H1 (cell line): Measurements from ENCODE around the gene TPO. TPM values are rescaled to one million over a fixed set of nuclear protein-coding genes. Genes with fewer than 3 reads are reported as not detected.
A peak's percentile ranks its signal among the peaks of the same experiment; 100 is the strongest.

Experiments used
- CTCF ChIA-PET: fragments of 300-600 bp; sonication (Branson Sonifier 250); formaldehyde crosslinking; loops from one replicate; lab custom pipeline; 2021; ENCODE audit not compliant: partially characterized antibody; lab: Charles Lee
- POLR2A ChIA-PET: fragments of 300-600 bp; sonication (Branson Sonifier 250); formaldehyde crosslinking; loops from one replicate; lab custom pipeline; 2021; ENCODE audit warnings: inconsistent platforms; ENCODE audit not compliant: partially characterized antibody; lab: Charles Lee
- DNase-seq, 2 experiments: peaks; one replicate each; pipeline versions ENCODE4 v3.0.0 to v3.0.0-alpha.2; 2010 to 2022; ENCODE audit warnings: low spot score in 2 of 2, low read depth in 1 of 2, mixed read lengths in 1 of 2
- FAIRE-seq: peaks from 2 replicates; lab custom pipeline; 2011; peaks lifted over from hg19 to GRCh38; lab: Jason Lieb, UNC
- H2AFZ ChIP-seq: 2 replicates; pipeline ENCODE4 v1.8.1; 2012; ENCODE audit warnings: low read length, inconsistent platforms
- H2AK5ac ChIP-seq: 2 replicates; pipeline ENCODE4 v1.6.1; 2013; ENCODE audit warnings: low read depth, low read length
- H2BK120ac ChIP-seq: replicated peaks from 2 replicates; pipeline ENCODE3; 2013; ENCODE audit warnings: low read depth, low read length, inconsistent platforms
- H2BK12ac ChIP-seq: 2 replicates; pipeline ENCODE4 v1.6.1; 2013; ENCODE audit warnings: low read depth, low read length
- H2BK15ac ChIP-seq: 2 replicates; pipeline ENCODE4 v1.6.1; 2013; ENCODE audit warnings: low read length
- H2BK20ac ChIP-seq: 2 replicates; pipeline ENCODE4 v1.6.1; 2013; ENCODE audit warnings: low read length
- H2BK5ac ChIP-seq: 2 replicates; pipeline ENCODE4 v1.6.1; 2013; ENCODE audit warnings: low read depth, low read length
- H3K14ac ChIP-seq: 2 replicates; pipeline ENCODE4 v1.6.1; 2013; ENCODE audit warnings: inconsistent platforms; ENCODE audit not compliant: insufficient read length
- H3K18ac ChIP-seq: 2 replicates; pipeline ENCODE4 v1.6.1; 2013; ENCODE audit warnings: low read length; ENCODE audit errors: extremely low read depth
- H3K23ac ChIP-seq: 2 replicates; pipeline ENCODE4 v1.6.1; 2013; ENCODE audit warnings: inconsistent platforms; ENCODE audit not compliant: insufficient read length
- H3K23me2 ChIP-seq: 2 replicates; pipeline ENCODE4 v1.6.1; 2013; ENCODE audit warnings: low read depth, low read length
- H3K27ac ChIP-seq: 2 replicates; pipeline ENCODE4 v1.6.1; 2011; ENCODE audit warnings: low read depth, low read length, inconsistent platforms
- H3K27me3 ChIP-seq, 4 experiments: replicated peaks in 1 of 4; 1 replicate in 1 of 4; 2 replicates in 3 of 4; pipeline versions ENCODE4 v1.6.1 to v1.8.1; 2011 to 2013; ENCODE audit warnings: low read length in 3 of 4, mild to moderate bottlenecking in 3 of 4, inconsistent platforms in 2 of 4, mixed read lengths in 2 of 4, moderate library complexity in 1 of 4; ENCODE audit not compliant: control insufficient read depth in 3 of 4, insufficient read depth in 3 of 4; ENCODE audit errors: extremely low read depth in 1 of 4
- H3K36me3 ChIP-seq, 4 experiments: 2 replicates each; pipeline versions ENCODE4 v1.6.1 to v1.8.1; 2011 to 2013; ENCODE audit warnings: mild to moderate bottlenecking in 4 of 4, low read length in 3 of 4, moderate library complexity in 2 of 4, control low read depth in 1 of 4, inconsistent platforms in 1 of 4; ENCODE audit not compliant: insufficient read depth in 4 of 4, control insufficient read depth in 2 of 4
- H3K4ac ChIP-seq: replicated peaks from 2 replicates; pipeline ENCODE3; 2013; ENCODE audit warnings: low read length, low read depth, mixed read lengths, inconsistent platforms; ENCODE audit not compliant: insufficient read length
- H3K4me1 ChIP-seq, 4 experiments: replicated peaks in 1 of 4; 1 replicate in 1 of 4; 2 replicates in 3 of 4; pipeline versions ENCODE4 v1.6.1 to v1.8.1; 2011 to 2013; ENCODE audit warnings: low read length in 3 of 4, inconsistent platforms in 2 of 4, mixed read lengths in 1 of 4; ENCODE audit not compliant: insufficient read depth in 4 of 4, control insufficient read depth in 3 of 4
- H3K4me2 ChIP-seq, 2 experiments: 2 replicates each; pipeline versions ENCODE4 v1.6.1 to v1.8.1; 2011 to 2013; ENCODE audit warnings: low read depth in 2 of 2, low read length in 2 of 2, control low read depth in 1 of 2, inconsistent platforms in 1 of 2, mild to moderate bottlenecking in 1 of 2; ENCODE audit not compliant: insufficient read depth in 1 of 2
- H3K4me3 ChIP-seq, 4 experiments: fragments of 200-600, 300-600 bp in 1 of 4; sonication (generic), shearing (Covaris generic), sonication (Bioruptor Twin) in 1 of 4; 2 replicates each; pipeline versions ENCODE4 v1.5.1 to v1.8.1; 2011 to 2016; ENCODE audit warnings: low read length in 4 of 4, low read depth in 3 of 4, control low read depth in 2 of 4, inconsistent platforms in 2 of 4, mild to moderate bottlenecking in 2 of 4, mixed read lengths in 1 of 4, moderate library complexity in 1 of 4; ENCODE audit not compliant: insufficient read depth in 2 of 4; ENCODE audit errors: extremely low read depth in 1 of 4
- H3K56ac ChIP-seq: replicated peaks from 2 replicates; pipeline ENCODE3; 2013; ENCODE audit warnings: low read depth, mild to moderate bottlenecking, mixed read lengths, low read length, inconsistent platforms; ENCODE audit not compliant: insufficient read length
- H3K79me1 ChIP-seq: 2 replicates; pipeline ENCODE4 v1.6.1; 2013; ENCODE audit warnings: low read depth, low read length, control low read depth
- H3K79me2 ChIP-seq, 2 experiments: 2 replicates each; pipeline versions ENCODE4 v1.6.1 to v1.8.1; 2012 to 2013; ENCODE audit warnings: low read length in 2 of 2, mild to moderate bottlenecking in 2 of 2, inconsistent platforms in 1 of 2; ENCODE audit not compliant: insufficient read depth in 2 of 2, control insufficient read depth in 1 of 2
- H3K9ac ChIP-seq, 4 experiments: replicated peaks in 1 of 4; 1 replicate in 1 of 4; 2 replicates in 3 of 4; pipeline versions ENCODE4 v1.6.1 to v1.8.1; 2011 to 2013; ENCODE audit warnings: low read depth in 3 of 4, low read length in 3 of 4, control low read depth in 2 of 4, mild to moderate bottlenecking in 2 of 4, moderate library complexity in 2 of 4, inconsistent platforms in 1 of 4; ENCODE audit errors: extremely low read depth in 1 of 4
- H3K9me3 ChIP-seq, 2 experiments: 2 replicates each; pipeline versions ENCODE4 v1.6.1 to v1.8.1; 2012 to 2013; ENCODE audit warnings: mild to moderate bottlenecking in 2 of 2, moderate library complexity in 2 of 2, control low read depth in 1 of 2, inconsistent platforms in 1 of 2, low read depth in 1 of 2, low read length in 1 of 2, mixed read lengths in 1 of 2; ENCODE audit not compliant: insufficient read depth in 2 of 2
- H4K20me1 ChIP-seq, 2 experiments: replicated peaks in 1 of 2; 2 replicates each; pipeline versions ENCODE3 to v1.8.1; 2011 to 2013; ENCODE audit warnings: inconsistent platforms in 2 of 2, low read length in 2 of 2, mild to moderate bottlenecking in 1 of 2; ENCODE audit not compliant: insufficient read depth in 2 of 2, control insufficient read depth in 1 of 2
- H4K5ac ChIP-seq: 2 replicates; pipeline ENCODE4 v1.6.1; 2013; ENCODE audit warnings: low read length, low read depth, mixed read lengths, inconsistent platforms; ENCODE audit not compliant: insufficient read length
- H4K8ac ChIP-seq: 2 replicates; pipeline ENCODE4 v1.8.0; 2013; ENCODE audit warnings: mild to moderate bottlenecking, moderate library complexity, low read length, inconsistent platforms; ENCODE audit not compliant: insufficient read depth; ENCODE audit errors: extremely low read depth
- H4K91ac ChIP-seq: replicated peaks from 2 replicates; pipeline ENCODE3; 2013; ENCODE audit warnings: low read length, mixed read lengths, inconsistent platforms; ENCODE audit not compliant: insufficient read length
- ATF3 ChIP-seq: IDR thresholded peaks from 2 replicates; pipeline ENCODE4 v1.6.1; 2011; ENCODE audit warnings: low read depth, mild to moderate bottlenecking, low read length; ENCODE audit not compliant: insufficient read depth
- CBX5 ChIP-seq: fragments of 300-800, 300-1000 bp; sonication (generic); IDR thresholded peaks from 2 replicates; pipeline ENCODE4 v1.7.1; 2016; ENCODE audit warnings: antibody characterized with exemption, low read length, low read depth
- CREB1 ChIP-seq: IDR thresholded peaks from 2 replicates; pipeline ENCODE4 v1.6.1; 2012; ENCODE audit warnings: inconsistent platforms
- EP300 ChIP-seq, 2 experiments: IDR thresholded peaks; 1 replicate in 1 of 2; 2 replicates in 1 of 2; pipeline ENCODE4 v1.6.1; 2011 to 2012; ENCODE audit warnings: low read depth in 2 of 2, low read length in 2 of 2, mild to moderate bottlenecking in 2 of 2, borderline replicate concordance in 1 of 2, inconsistent platforms in 1 of 2, moderate library complexity in 1 of 2
- NANOG ChIP-seq: IDR thresholded peaks from 2 replicates; pipeline ENCODE4 v1.6.1; 2011; ENCODE audit warnings: low read length, low read depth, mild to moderate bottlenecking, inconsistent platforms; ENCODE audit not compliant: insufficient read depth, poor library complexity, severe bottlenecking
- PHF8 ChIP-seq: fragments of 200-600 bp; sonication (generic); conservative IDR thresholded peaks from 2 replicates; pipeline ENCODE4 v1.7.1; 2012; ENCODE audit warnings: low read depth, mild to moderate bottlenecking, inconsistent platforms, low read length, moderate library complexity
- RXRA ChIP-seq: IDR thresholded peaks from 2 replicates; pipeline ENCODE4 v1.6.1; 2011; ENCODE audit warnings: low read depth, mild to moderate bottlenecking, low read length, moderate library complexity; ENCODE audit not compliant: insufficient read depth
- SAP30 ChIP-seq: fragments of 300-600 bp; sonication (generic); IDR thresholded peaks from 2 replicates; pipeline ENCODE4 v1.7.1; 2012; ENCODE audit warnings: low read length, moderate library complexity, mild to moderate bottlenecking, inconsistent platforms; ENCODE audit not compliant: insufficient read depth, insufficient replicate concordance
- SIX5 ChIP-seq: IDR thresholded peaks from 2 replicates; pipeline ENCODE4 v1.6.1; 2011; ENCODE audit warnings: mild to moderate bottlenecking, low read depth, low read length
- SP2 ChIP-seq: IDR thresholded peaks from 2 replicates; pipeline ENCODE4 v1.6.1; 2012; ENCODE audit warnings: mild to moderate bottlenecking, low read length, inconsistent platforms
- TAF1 ChIP-seq: IDR thresholded peaks from 2 replicates; pipeline ENCODE4 v1.6.1; 2011; ENCODE audit warnings: mild to moderate bottlenecking, low read depth, low read length
- TAF7 ChIP-seq: optimal IDR thresholded peaks from 2 replicates; pipeline ENCODE3; 2011; ENCODE audit warnings: low read depth, mild to moderate bottlenecking, inconsistent platforms, low read length, moderate library complexity, borderline replicate concordance
- WGBS, 2 experiments: shearing (Covaris generic) in 1 of 2; methylation state at CpG; one replicate each; pipeline versions ENCODE4 v1.1.6 to v1.1.7; 2013 to 2015; ENCODE audit warnings: low lambda C conversion rate in 2 of 2, mixed read lengths in 2 of 2, inconsistent platforms in 1 of 2, low coverage in 1 of 2, missing lambda C conversion rate in 1 of 2; ENCODE audit not compliant: insufficient replicate concordance in 2 of 2, insufficient coverage in 1 of 2, insufficient read length in 1 of 2; ENCODE audit errors: extremely low coverage in 1 of 2, missing lambda C conversion rate in 1 of 2; 5-methylcytosine and 5-hydroxymethylcytosine counted together
- polyA plus RNA-seq, 7 experiments: library from polyadenylated mRNA; depleted of rRNA in 3 of 7; stranded (reverse) in 5 of 7; unstranded in 2 of 7; fragments of >200 nt in 5 of 7; fragments of 200-250 nt in 2 of 7; gene quantifications; 1 replicate in 5 of 7; 2 replicates in 1 of 7; 4 replicates in 1 of 7; pipeline versions ENCODE4 v1.2.1 to v1.2.3, GENCODE V29; 2011 to 2013; ENCODE audit warnings: missing spikeins in 2 of 7, mixed read lengths in 2 of 7
- total RNA-seq: library from RNA; stranded (reverse); fragmentation: NEBNext Ultra II Directional; extraction: Animal tissue kit (Norgen Biotek cat#: 25700); gene quantifications from 2 replicates; pipeline ENCODE4 v1.2.1, GENCODE V29; 2021
- TF ChIP-seq, protein P1 (sequence below): IDR thresholded peaks from 2 replicates; pipeline ENCODE4 v1.6.1; 2012; ENCODE audit warnings: inconsistent platforms

The TPO gene
- total and polyA plus RNA-seq, 2 of the 8 experiments (the other 6 are each of a cell fraction or from before 2014, with no cell fraction given), result not detected

DNA sequence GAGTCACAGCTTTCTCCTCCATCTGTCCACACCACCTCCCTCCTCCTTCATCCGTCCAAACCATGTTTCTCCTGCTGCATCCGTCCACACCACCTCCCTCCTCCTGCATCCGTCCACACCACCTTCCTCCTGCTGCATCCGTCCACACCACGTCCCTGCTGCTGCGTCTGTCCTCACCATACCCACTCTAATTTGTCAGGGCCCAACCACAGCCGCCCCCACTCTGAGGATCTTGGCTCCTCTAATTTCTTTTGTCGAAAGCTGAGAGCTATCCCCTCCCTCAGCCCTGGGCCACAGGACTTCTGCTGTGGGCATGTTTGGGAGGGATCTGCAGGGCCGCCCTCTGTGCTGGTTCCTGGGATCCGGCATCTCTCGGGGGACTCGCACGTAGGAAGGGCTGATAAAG, 67.4 kb downstream of the TPO start:
- no peak overlapping the region; the same call in 1 of the 2 replicates for H3K18ac ChIP-seq
- H2AK5ac ChIP-seq, result no peak overlapping the region; the same call in 1 of the 2 replicates
- no peak overlapping the region for H3K4me3 ChIP-seq
- no peak overlapping the region for H3K27ac ChIP-seq
- H3K4me2 ChIP-seq, result no peak overlapping the region
- no peak overlapping the region for H4K91ac ChIP-seq
- no peak overlapping the region for H3K56ac ChIP-seq
- H3K9ac ChIP-seq, result no peak overlapping the region
- H3K14ac ChIP-seq, result no peak overlapping the region
- ChIA-PET CTCF (interaction anchor here (0.6 to 0.8 kb wide), 4 partner anchors 12 to 512 kb away, joined by 3 to 4 read pairs (median 4); no protein-coding TSS in a partner anchor), POLR2A (no interaction called here)
- H3K79me1 ChIP-seq, result no peaks in the 10 kb centered on the region
- no peak overlapping the region for H2BK120ac ChIP-seq
- no peak overlapping the region for H4K8ac ChIP-seq
- no peak overlapping the region for H3K4ac ChIP-seq
- 89% methylated on average over 13 of the region's 13 CpGs; no CpG with 5 or more reads in 1 of the 2 experiments for WGBS, 2 experiments
- no peak overlapping the region for H4K5ac ChIP-seq
- H2BK20ac ChIP-seq, result 0 out of 2 replicates have a peak overlapping the region, but pooled peaks have one; percentile 29
- FAIRE-seq (no peak), DNase-seq (no peak)
- H3K36me3 ChIP-seq, result no peaks in the 10 kb centered on the region
- no peaks in the 10 kb centered on the region; the same call in 1 of the 2 replicates for H3K23me2 ChIP-seq
- H3K27me3 ChIP-seq, result no peaks in the 10 kb centered on the region; a peak in 1 of 7 replicates
- H2BK12ac ChIP-seq, result no peak overlapping the region
- H3K4me1 ChIP-seq, result no peaks in the 10 kb centered on the region
- no peak overlapping the region for H3K23ac ChIP-seq
- H4K20me1 ChIP-seq, result peaks cover 0 to 2% of the 10 kb centered on the region in 2 experiments
- no peak overlapping the region; the same call in 1 of the 2 replicates for H2BK15ac ChIP-seq
- TF ChIP-seq, protein P1, sequence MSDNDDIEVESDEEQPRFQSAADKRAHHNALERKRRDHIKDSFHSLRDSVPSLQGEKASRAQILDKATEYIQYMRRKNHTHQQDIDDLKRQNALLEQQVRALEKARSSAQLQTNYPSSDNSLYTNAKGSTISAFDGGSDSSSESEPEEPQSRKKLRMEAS, result no peak
- TF ChIP-seq TAF1 (no peak), SIX5 (no peak), SP2 (no peak), CBX5 (no peak), ATF3 (no peak), EP300 (IDR thresholded peaks at IDR 0.05; ENCODE audit: borderline replicate concordance in 1 of 2, low read depth in 2 of 2, low read length in 2 of 2) (no peak), RXRA (no peak), NANOG (no peak), PHF8 (no peak), CREB1 (no peak), TAF7 (no peak), SAP30 (no peak)
- peaks cover 0 to 8% of the 10 kb centered on the region in 2 experiments; a peak in 1 of 4 replicates for H3K9me3 ChIP-seq
- no peak overlapping the region for H2AFZ ChIP-seq
- H3K79me2 ChIP-seq, result no peaks in the 10 kb centered on the region
- H2BK5ac ChIP-seq, result no peak overlapping the region; the same call in 1 of the 2 replicates
